A549 (cell line): ENCODE measurements around the gene FZD7. TPM values are rescaled to one million over a fixed set of nuclear protein-coding genes. Genes with fewer than 3 reads are reported as not detected.

Experiments used
- ATAC-seq, 2 experiments: fragments of 200-7000 bp in 1 of 2; fragments of >200 bp in 1 of 2; cut with Nextera tagmentation in 1 of 2; cut with Tn5 transposase in 1 of 2; 3 replicates each; pipeline versions ENCODE4 v1.8.0 to v1.9.1; 2018 to 2020; ENCODE audit warnings: mild to moderate bottlenecking in 1 of 2, moderate library complexity in 1 of 2
- CTCF ChIA-PET: fragments of 300-600 bp; sonication (Branson Sonifier 250); formaldehyde crosslinking; extraction: SDS; loops from one replicate; lab custom pipeline; 2021; ENCODE audit warnings: antibody characterized with exemption, inconsistent platforms; lab: Yijun Ruan, JAX
- POLR2A ChIA-PET: fragments of 350-600 bp; formaldehyde crosslinking; extraction: SDS; loops from one replicate; lab custom pipeline; 2021; ENCODE audit warnings: antibody characterized with exemption, inconsistent platforms; lab: Yijun Ruan, JAX
- DNase-seq, 2 experiments: peaks; one replicate each; pipeline versions ENCODE4 v3.0.0 to v3.0.0-alpha.2; 2011 to 2016; ENCODE audit warnings: low read depth in 1 of 2, low spot score in 1 of 2
- FAIRE-seq: peaks from 2 replicates; lab custom pipeline; 2011; peaks lifted over from hg19 to GRCh38; lab: Jason Lieb, UNC
- H3K27ac ChIP-seq, 2 experiments: fragments of >200 bp; sonication (Bioruptor Twin); formaldehyde crosslinking; 3 replicates each; pipeline ENCODE4 v1.5.1; 2016 to 2017
- H3K4me1 ChIP-seq: fragments of >200 bp; sonication (Bioruptor Twin); formaldehyde crosslinking; 3 replicates; pipeline ENCODE4 v1.6.1; 2016
- H3K4me2 ChIP-seq: fragments of >200 bp; sonication (Bioruptor Twin); formaldehyde crosslinking; 3 replicates; pipeline ENCODE4 v1.6.1; 2016
- H3K4me3 ChIP-seq: fragments of >200 bp; sonication (Bioruptor Twin); formaldehyde crosslinking; 3 replicates; pipeline ENCODE4 v1.5.1; 2016
- H3K9me3 ChIP-seq: fragments of >200 bp; sonication (Bioruptor Twin); formaldehyde crosslinking; 3 replicates; pipeline ENCODE4 v1.6.1; 2016
- CBX8 ChIP-seq: fragments of 200-600 bp; sonication (generic); IDR thresholded peaks from 2 replicates; pipeline ENCODE4 v1.6.1; 2016
- CEBPB ChIP-seq, 2 experiments: fragments of >200 bp in 1 of 2; sonication (Bioruptor Twin) in 1 of 2; formaldehyde crosslinking in 1 of 2; IDR thresholded peaks; 2 replicates each; pipeline ENCODE4 v1.6.1; 2012 to 2016
- FOSL2 ChIP-seq, 2 experiments: fragments of 450-650 bp in 1 of 2; fragments of >200 bp in 1 of 2; sonication (Bioruptor Twin) in 1 of 2; formaldehyde crosslinking; IDR thresholded peaks; 2 replicates each; pipeline versions ENCODE4 v1.5.0 to v1.6.1; 2016 to 2020; ENCODE audit warnings: mild to moderate bottlenecking in 1 of 2, moderate library complexity in 1 of 2
- FOXS1 ChIP-seq: fragments of 250-450 bp; sonication (Bioruptor Pico); IDR thresholded peaks from 2 replicates; pipeline ENCODE4 v1.5.0; 2020; ENCODE audit warnings: mild to moderate bottlenecking, moderate library complexity
- HDAC2 ChIP-seq: fragments of 200-600 bp; sonication (generic); IDR thresholded peaks from 2 replicates; pipeline ENCODE4 v1.6.1; 2016
- HOXB5 ChIP-seq: fragments of 250-450 bp; sonication (Bioruptor Pico); IDR thresholded peaks from 2 replicates; pipeline ENCODE4 v1.5.0; 2020; ENCODE audit warnings: mild to moderate bottlenecking, moderate library complexity
- JUN ChIP-seq, 2 experiments: fragments of >200 bp; sonication (Bioruptor Twin); formaldehyde crosslinking; IDR thresholded peaks; 2 replicates in 1 of 2; 3 replicates in 1 of 2; pipeline ENCODE4 v1.6.1; 2016 to 2017
- KDM5A ChIP-seq: fragments of 200-600 bp; sonication (generic); IDR thresholded peaks from 2 replicates; pipeline ENCODE4 v1.6.1; 2016; ENCODE audit warnings: antibody characterized with exemption, mild to moderate bottlenecking
- NPAS2 ChIP-seq: fragments of 250-450 bp; sonication (Bioruptor Pico); IDR thresholded peaks from 2 replicates; pipeline ENCODE4 v1.8.0; 2022; ENCODE audit warnings: mild to moderate bottlenecking, moderate library complexity, borderline replicate concordance
- NR3C1 ChIP-seq: fragments of >200 bp; sonication (Bioruptor Twin); formaldehyde crosslinking; IDR thresholded peaks from 3 replicates; pipeline ENCODE4 v1.6.1; 2017
- PHF8 ChIP-seq: fragments of 200-600 bp; sonication (generic); IDR thresholded peaks from 2 replicates; pipeline ENCODE4 v1.6.1; 2016; ENCODE audit warnings: low read depth, mild to moderate bottlenecking, antibody characterized with exemption, moderate library complexity, borderline replicate concordance
- POLR2AphosphoS2 ChIP-seq: conservative IDR thresholded peaks from 2 replicates; pipeline ENCODE4 v1.6.1; 2012; ENCODE audit warnings: low read length, improper control_type of control experiment, inconsistent platforms
- RARB ChIP-seq: fragments of 250-450 bp; sonication (Bioruptor Pico); IDR thresholded peaks from 2 replicates; pipeline ENCODE4 v1.8.0; 2021; ENCODE audit warnings: mild to moderate bottlenecking, moderate library complexity
- RFX5 ChIP-seq: fragments of 450-650 bp; IDR thresholded peaks from 2 replicates; pipeline ENCODE4 v1.7.1; 2014; ENCODE audit warnings: antibody characterized with exemption, mild to moderate bottlenecking, moderate library complexity
- TFCP2L1 ChIP-seq: fragments of 250-450 bp; sonication (Bioruptor Pico); IDR thresholded peaks from 2 replicates; pipeline ENCODE4 v1.5.0; 2021; ENCODE audit warnings: mild to moderate bottlenecking
- WGBS: methylation state at CpG from one replicate; pipeline ENCODE4 v1.1.6; 2017; ENCODE audit errors: missing lambda C conversion rate; 5-methylcytosine and 5-hydroxymethylcytosine counted together
- polyA plus RNA-seq, 4 experiments: library from polyadenylated mRNA; depleted of rRNA in 3 of 4; stranded (reverse); fragments of >200 nt; fragmentation: RNase III in 1 of 4; extraction: RNeasy Plus Mini Kit Qiagen cat#74134 plus additional on column Dnase treatment in 1 of 4; gene quantifications; 2 replicates in 3 of 4; 3 replicates in 1 of 4; pipeline ENCODE4 v1.2.3, GENCODE V29; 2011 to 2017
- TF ChIP-seq, protein P1 (sequence below): fragments of 250-450 bp; sonication (Bioruptor Pico); IDR thresholded peaks from 2 replicates; pipeline ENCODE4 v1.5.0; 2021; ENCODE audit warnings: mild to moderate bottlenecking, moderate library complexity, borderline replicate concordance
- TF ChIP-seq, protein P2 (sequence below): IDR thresholded peaks from 2 replicates; pipeline ENCODE4 v1.6.1; 2012; ENCODE audit warnings: low read depth, borderline replicate concordance
- TF ChIP-seq, protein P3 (sequence below): fragments of >200 bp; sonication (Bioruptor Twin); formaldehyde crosslinking; IDR thresholded peaks from 3 replicates; pipeline ENCODE4 v1.6.1; 2016
- TF ChIP-seq, protein P4 (sequence below): IDR thresholded peaks from 2 replicates; pipeline ENCODE4 v1.6.1; 2012
- TF ChIP-seq, protein P5 (sequence below): fragments of >200 bp; sonication (Bioruptor Twin); formaldehyde crosslinking; IDR thresholded peaks from 2 replicates; pipeline ENCODE4 v1.6.1; 2016
- TF ChIP-seq, protein P6 (sequence below): fragments of >200 bp; sonication (Bioruptor Twin); formaldehyde crosslinking; IDR thresholded peaks from 3 replicates; pipeline ENCODE4 v1.5.1; 2016
- TF ChIP-seq, protein P7 (sequence below): fragments of 250-450 bp; sonication (Bioruptor Pico); IDR thresholded peaks from 2 replicates; pipeline ENCODE4 v1.5.0; 2020; ENCODE audit warnings: low read depth, mild to moderate bottlenecking, moderate library complexity

Gene FZD7
- polyA plus RNA-seq, 2 of the 4 experiments (the other 2 are of a cell fraction), result 5.3 to 6.7 TPM

DNA sequence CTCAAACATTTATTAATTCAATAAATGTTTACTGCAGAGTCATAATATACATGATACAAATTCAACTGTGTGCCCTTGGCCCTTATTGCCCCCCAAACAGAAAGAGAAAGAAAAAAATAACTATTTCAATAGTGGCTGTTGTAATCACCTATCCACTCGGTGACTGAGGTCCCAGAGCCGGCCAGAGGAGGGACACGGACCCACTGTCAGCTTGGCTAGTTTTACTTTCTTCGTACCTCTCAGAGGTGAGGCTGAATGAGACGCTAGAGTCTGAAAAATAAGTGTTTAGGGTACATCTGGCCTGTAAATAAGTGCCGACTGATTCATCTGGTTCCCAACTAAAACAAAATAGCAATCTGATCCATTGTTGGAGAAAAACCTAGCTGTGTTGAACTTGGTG, 31.3 kb upstream of the FZD7 start:
- FAIRE-seq, result no peak
- Histone ChIP-seq H3K4me3 (no peak overlapping the region), H3K9me3 (no peaks in the 10 kb centered on the region), H3K4me1 (no peaks in the 10 kb centered on the region), H3K4me2 (no peak overlapping the region), H3K27ac (no peak overlapping the region)
- POLR2A ChIA-PET, result no interaction called here
- TF ChIP-seq POLR2AphosphoS2 (no peak), HOXB5 (no peak), HDAC2 (no peak), RARB (CRISPR knock-in tag) (no peak), KDM5A (no peak), FOXS1 (CRISPR knock-in tag) (no peak), JUN (IDR thresholded peaks at IDR 0.05) (no peak), TFCP2L1 (CRISPR knock-in tag) (no peak), RFX5 (no peak), FOSL2 (IDR thresholded peaks at IDR 0.05) (no peak), FOSL2 (CRISPR knock-in tag; IDR thresholded peaks at IDR 0.05) (no peak), NPAS2 (no peak), PHF8 (no peak), NR3C1 (no peak)
- TF ChIP-seq, protein P1, sequence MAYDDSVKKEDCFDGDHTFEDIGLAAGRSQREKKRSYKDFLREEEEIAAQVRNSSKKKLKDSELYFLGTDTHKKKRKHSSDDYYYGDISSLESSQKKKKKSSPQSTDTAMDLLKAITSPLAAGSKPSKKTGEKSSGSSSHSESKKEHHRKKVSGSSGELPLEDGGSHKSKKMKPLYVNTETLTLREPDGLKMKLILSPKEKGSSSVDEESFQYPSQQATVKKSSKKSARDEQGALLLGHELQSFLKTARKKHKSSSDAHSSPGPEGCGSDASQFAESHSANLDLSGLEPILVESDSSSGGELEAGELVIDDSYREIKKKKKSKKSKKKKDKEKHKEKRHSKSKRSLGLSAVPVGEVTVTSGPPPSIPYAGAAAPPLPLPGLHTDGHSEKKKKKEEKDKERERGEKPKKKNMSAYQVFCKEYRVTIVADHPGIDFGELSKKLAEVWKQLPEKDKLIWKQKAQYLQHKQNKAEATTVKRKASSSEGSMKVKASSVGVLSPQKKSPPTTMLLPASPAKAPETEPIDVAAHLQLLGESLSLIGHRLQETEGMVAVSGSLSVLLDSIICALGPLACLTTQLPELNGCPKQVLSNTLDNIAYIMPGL (CRISPR knock-in tag), result no peak
- TF ChIP-seq, protein P2, sequence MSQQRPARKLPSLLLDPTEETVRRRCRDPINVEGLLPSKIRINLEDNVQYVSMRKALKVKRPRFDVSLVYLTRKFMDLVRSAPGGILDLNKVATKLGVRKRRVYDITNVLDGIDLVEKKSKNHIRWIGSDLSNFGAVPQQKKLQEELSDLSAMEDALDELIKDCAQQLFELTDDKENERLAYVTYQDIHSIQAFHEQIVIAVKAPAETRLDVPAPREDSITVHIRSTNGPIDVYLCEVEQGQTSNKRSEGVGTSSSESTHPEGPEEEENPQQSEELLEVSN, result no peak
- TF ChIP-seq, protein P3, sequence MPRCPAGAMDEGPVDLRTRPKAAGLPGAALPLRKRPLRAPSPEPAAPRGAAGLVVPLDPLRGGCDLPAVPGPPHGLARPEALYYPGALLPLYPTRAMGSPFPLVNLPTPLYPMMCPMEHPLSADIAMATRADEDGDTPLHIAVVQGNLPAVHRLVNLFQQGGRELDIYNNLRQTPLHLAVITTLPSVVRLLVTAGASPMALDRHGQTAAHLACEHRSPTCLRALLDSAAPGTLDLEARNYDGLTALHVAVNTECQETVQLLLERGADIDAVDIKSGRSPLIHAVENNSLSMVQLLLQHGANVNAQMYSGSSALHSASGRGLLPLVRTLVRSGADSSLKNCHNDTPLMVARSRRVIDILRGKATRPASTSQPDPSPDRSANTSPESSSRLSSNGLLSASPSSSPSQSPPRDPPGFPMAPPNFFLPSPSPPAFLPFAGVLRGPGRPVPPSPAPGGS, result no peak
- TF ChIP-seq, protein P4, sequence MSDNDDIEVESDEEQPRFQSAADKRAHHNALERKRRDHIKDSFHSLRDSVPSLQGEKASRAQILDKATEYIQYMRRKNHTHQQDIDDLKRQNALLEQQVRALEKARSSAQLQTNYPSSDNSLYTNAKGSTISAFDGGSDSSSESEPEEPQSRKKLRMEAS, result no peak
- CTCF ChIA-PET, result no interaction called here
- DNase-seq, result no peak
- WGBS, result 68% methylated on average over 6 of the region's 6 CpGs
- ATAC-seq, result no peak

DNA sequence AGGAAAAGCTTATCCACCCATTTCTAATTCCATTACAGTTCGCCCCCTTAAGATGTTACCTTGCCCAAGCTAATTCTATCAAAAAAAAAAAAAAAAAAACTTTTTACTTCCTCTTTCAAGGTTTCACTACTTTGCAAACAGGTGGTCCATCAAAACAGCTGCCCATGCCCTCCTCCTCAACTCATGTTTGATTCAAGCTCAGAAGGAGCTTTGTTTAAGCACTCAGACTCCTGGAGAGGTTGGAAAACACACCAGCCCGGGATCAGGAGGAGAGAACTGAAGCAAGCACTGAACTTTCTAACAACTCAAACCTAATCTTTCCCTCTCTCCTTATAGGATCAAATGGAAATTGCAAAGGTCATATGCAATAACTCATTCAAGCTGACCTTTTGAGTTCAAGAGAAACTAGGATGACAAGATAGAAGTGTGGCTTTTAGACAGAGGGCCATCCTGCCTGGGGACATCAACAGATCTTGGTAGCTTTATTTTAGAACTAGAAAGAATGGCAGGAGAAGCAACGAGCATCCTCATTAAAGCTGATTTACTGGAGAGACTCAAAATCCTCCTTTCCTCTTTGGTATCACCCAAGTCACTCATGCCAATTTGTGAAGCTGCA, 28.3 kb upstream of the FZD7 start:
- TF ChIP-seq CEBPB (IDR thresholded peaks at IDR 0.05), result no peak
- no peak for TF ChIP-seq NR3C1
- TF ChIP-seq, protein P5, sequence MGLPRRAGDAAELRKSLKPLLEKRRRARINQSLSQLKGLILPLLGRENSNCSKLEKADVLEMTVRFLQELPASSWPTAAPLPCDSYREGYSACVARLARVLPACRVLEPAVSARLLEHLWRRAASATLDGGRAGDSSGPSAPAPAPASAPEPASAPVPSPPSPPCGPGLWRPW, result no peak
- TF ChIP-seq, protein P6, sequence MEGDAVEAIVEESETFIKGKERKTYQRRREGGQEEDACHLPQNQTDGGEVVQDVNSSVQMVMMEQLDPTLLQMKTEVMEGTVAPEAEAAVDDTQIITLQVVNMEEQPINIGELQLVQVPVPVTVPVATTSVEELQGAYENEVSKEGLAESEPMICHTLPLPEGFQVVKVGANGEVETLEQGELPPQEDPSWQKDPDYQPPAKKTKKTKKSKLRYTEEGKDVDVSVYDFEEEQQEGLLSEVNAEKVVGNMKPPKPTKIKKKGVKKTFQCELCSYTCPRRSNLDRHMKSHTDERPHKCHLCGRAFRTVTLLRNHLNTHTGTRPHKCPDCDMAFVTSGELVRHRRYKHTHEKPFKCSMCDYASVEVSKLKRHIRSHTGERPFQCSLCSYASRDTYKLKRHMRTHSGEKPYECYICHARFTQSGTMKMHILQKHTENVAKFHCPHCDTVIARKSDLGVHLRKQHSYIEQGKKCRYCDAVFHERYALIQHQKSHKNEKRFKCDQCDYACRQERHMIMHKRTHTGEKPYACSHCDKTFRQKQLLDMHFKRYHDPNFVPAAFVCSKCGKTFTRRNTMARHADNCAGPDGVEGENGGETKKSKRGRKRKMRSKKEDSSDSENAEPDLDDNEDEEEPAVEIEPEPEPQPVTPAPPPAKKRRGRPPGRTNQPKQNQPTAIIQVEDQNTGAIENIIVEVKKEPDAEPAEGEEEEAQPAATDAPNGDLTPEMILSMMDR, result no peak
- TF ChIP-seq CBX8, result no peak
- no peak for TF ChIP-seq POLR2AphosphoS2
- TF ChIP-seq, protein P7, sequence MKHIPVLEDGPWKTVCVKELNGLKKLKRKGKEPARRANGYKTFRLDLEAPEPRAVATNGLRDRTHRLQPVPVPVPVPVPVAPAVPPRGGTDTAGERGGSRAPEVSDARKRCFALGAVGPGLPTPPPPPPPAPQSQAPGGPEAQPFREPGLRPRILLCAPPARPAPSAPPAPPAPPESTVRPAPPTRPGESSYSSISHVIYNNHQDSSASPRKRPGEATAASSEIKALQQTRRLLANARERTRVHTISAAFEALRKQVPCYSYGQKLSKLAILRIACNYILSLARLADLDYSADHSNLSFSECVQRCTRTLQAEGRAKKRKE (CRISPR knock-in tag), result no peak
- ATAC-seq, result no peak
- 48% methylated on average over 3 of the region's 3 CpGs for WGBS
- FAIRE-seq, result no peak
- POLR2A ChIA-PET, result interaction anchor here (0.6 kb wide), 1 partner anchor 173 kb away, joined by 3 read pairs; no protein-coding TSS in a partner anchor
- no peaks in the 10 kb centered on the region for H3K4me1 ChIP-seq
- no peak overlapping the region for H3K27ac ChIP-seq
- CTCF ChIA-PET, result interaction anchor here (1.1 to 2.2 kb wide), 2 partner anchors 9 to 14 kb away, joined by 3 to 6 read pairs; no protein-coding TSS in a partner anchor
- no peak overlapping the region for H3K4me2 ChIP-seq
- no peaks in the 10 kb centered on the region for H3K9me3 ChIP-seq
- DNase-seq, result no peak
- H3K4me3 ChIP-seq, result no peak overlapping the region
